IMR-90 (cell line): ENCODE measurements around the gene MYOF.

Experiments
- BHLHE40 ChIP-seq: fragments of 150-350 bp; IDR thresholded peaks from 2 replicates; pipeline ENCODE4 v1.6.1; 2016; ENCODE audit warnings: mild to moderate bottlenecking, low read depth, low read length
- CHD1 ChIP-seq: IDR thresholded peaks from 2 replicates; pipeline ENCODE4 v1.6.1; 2012; ENCODE audit warnings: low read depth, low read length, improper control_type of control experiment
- CTCF ChIP-seq: conservative IDR thresholded peaks from 2 replicates; pipeline ENCODE4 v1.5.1; 2012; ENCODE audit warnings: mild to moderate bottlenecking, low read depth, low read length, improper control_type of control experiment
- MAFK ChIP-seq: IDR thresholded peaks from 2 replicates; pipeline ENCODE4 v1.6.1; 2012; ENCODE audit warnings: low read depth, low read length, improper control_type of control experiment
- POLR2A ChIP-seq: IDR thresholded peaks from 2 replicates; pipeline ENCODE4 v1.6.1; 2012; ENCODE audit warnings: mild to moderate bottlenecking, low read depth, low read length
- RAD21 ChIP-seq: IDR thresholded peaks from 2 replicates; pipeline ENCODE4 v1.6.1; 2012; ENCODE audit warnings: low read length, improper control_type of control experiment
- SMC3 ChIP-seq: fragments of 150-350 bp; IDR thresholded peaks from 2 replicates; pipeline ENCODE4 v1.6.1; 2016; ENCODE audit warnings: low read depth, mild to moderate bottlenecking, antibody characterized with exemption, low read length, moderate library complexity

GRCh38 chr10:93337309-93337721, 144.8 kb downstream of the MYOF start:
- TF ChIP-seq CTCF (no peak), MAFK (no peak), BHLHE40 (no peak), RAD21 (no peak), POLR2A (no peak), CHD1 (no peak), SMC3 (no peak)
